Measurements from ENCODE around the gene CTBP1. TPM values are rescaled to one million over a fixed set of nuclear protein-coding genes. Genes with fewer than 3 reads are reported as not detected.

The CTBP1 gene
- total RNA-seq, 1 experiment from 2014 or later = 223 TPM

DNA sequence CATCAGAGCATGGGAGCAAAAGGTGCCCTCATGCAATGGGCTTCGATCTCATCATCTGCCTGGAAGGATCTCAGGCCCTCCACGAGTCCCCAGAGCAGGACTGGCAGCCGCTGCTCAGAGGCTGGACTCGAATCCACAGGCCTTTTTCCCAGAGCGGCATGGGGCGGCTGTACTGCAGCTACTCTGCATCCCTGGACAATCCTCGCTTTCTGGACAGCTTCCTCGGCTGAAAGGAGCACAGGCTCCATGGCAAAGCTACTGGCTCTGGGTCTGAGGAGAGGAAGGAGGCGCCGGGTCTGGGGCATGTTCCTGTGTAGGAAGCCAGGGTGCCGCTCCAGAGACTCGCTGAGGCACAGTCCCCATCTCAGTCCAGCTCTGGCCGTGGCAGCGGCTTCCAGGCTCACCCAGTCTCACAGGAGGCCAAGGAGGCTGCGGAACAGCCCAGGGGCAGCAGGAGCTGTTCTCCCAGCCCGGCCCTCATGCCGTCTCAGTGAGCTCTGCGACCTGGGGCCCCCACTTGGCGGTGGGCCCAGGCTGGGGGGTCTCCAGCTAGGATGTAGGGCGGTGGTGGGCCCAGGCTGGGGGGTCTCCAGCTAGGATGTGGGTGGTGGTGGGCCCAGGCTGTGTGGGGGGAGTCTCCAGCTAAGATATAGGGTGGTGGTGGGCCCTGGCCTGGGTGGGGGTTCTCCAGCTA lies 73.8 kb downstream of the CTBP1 start:
- peaks cover 5% of the 10 kb centered on the region; the same call in 1 of the 2 replicates for H3K4me1 ChIP-seq (ENCODE audit: insufficient read depth, low read length)
- H3K79me2 ChIP-seq (ENCODE audit: low read length) = no peaks in the 10 kb centered on the region
- H3K9me3 ChIP-seq (ENCODE audit: low read length) = no peaks in the 10 kb centered on the region
- ATAC-seq (no peak), DNase-seq (no peak)
- no TSS peak for BruUV-seq (replicated peaks)
- no peaks in the 10 kb centered on the region for H3K36me3 ChIP-seq (ENCODE audit: low read depth, low read length)
- no peak overlapping the region for H3K27ac ChIP-seq (ENCODE audit: low read length)
- no peak overlapping the region for H3K4me2 ChIP-seq (ENCODE audit: low read length)
- H3K9ac ChIP-seq (ENCODE audit: low read length) = no peak overlapping the region
- no peak overlapping the region for H2AFZ ChIP-seq (ENCODE audit: low read length)
- no peaks in the 10 kb centered on the region for H4K20me1 ChIP-seq (ENCODE audit: low read length)
- peaks cover 15% of the 10 kb centered on the region for H3K27me3 ChIP-seq (ENCODE audit: low read length)
- TF ChIP-seq EZH2phosphoT487 (IDR thresholded peaks at IDR 0.05; ENCODE audit: borderline replicate concordance, low read length) = no peak
- no peak for TF ChIP-seq EZH2 (IDR thresholded peaks at IDR 0.05; ENCODE audit: low read length, unreplicated experiment)
- TF ChIP-seq, protein P1, sequence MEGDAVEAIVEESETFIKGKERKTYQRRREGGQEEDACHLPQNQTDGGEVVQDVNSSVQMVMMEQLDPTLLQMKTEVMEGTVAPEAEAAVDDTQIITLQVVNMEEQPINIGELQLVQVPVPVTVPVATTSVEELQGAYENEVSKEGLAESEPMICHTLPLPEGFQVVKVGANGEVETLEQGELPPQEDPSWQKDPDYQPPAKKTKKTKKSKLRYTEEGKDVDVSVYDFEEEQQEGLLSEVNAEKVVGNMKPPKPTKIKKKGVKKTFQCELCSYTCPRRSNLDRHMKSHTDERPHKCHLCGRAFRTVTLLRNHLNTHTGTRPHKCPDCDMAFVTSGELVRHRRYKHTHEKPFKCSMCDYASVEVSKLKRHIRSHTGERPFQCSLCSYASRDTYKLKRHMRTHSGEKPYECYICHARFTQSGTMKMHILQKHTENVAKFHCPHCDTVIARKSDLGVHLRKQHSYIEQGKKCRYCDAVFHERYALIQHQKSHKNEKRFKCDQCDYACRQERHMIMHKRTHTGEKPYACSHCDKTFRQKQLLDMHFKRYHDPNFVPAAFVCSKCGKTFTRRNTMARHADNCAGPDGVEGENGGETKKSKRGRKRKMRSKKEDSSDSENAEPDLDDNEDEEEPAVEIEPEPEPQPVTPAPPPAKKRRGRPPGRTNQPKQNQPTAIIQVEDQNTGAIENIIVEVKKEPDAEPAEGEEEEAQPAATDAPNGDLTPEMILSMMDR (conservative IDR thresholded peaks at IDR 0.05; ENCODE audit: low read depth, low read length) = no peak
- intact Hi-C loops (cut with micrococcal nuclease) = no loop called here
- CTCF ChIA-PET = no interaction called here
- H3K9me2 ChIP-seq (replicated peaks; ENCODE audit: low read length) = no peaks in the 10 kb centered on the region
- H3F3A ChIP-seq (ENCODE audit: low read length, unreplicated experiment) = no peaks in the 10 kb centered on the region
- no peak overlapping the region for H3K4me3 ChIP-seq (ENCODE audit: low read length)
- POLR2A ChIA-PET (ENCODE audit: unreplicated experiment) = no interaction called here

DNA sequence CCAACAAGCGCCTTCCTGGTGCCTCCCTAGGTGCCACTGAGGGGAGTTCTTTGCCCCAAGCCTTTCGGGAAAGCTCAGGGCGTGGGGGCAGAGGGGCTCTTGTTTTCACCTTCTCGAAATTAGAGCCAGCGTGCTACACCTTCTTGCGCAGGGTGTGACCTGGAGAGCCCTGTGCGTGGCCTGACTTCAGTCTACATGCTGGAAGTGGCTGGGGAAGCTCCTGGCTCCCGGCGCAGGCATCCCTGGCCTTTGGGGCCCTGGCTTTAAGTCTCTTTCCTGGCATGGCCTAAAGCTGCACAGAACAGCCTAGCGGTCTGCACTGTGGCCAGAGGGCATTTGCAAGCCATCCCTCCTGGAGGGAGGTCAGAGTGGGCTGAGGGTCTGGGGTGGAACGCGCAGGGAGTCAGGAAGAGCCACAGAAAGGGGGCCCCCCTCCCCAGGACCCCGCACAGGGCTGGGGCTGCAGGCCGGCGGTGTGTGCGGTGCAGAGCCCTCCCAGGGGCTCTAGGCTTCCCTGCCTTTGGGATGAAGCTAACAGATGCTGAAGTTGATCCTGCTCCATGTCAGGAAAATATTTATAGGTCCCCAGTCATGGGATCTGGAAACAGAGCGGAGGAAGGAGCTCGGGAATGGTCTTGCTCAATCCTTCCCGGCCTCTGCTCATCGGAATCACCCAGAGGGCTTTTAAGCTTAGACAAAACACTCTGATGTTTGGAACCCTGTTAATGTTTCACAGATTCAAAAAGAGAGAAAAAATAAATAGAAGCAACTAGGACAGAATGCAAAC lies 75.8 kb downstream of the CTBP1 start:
- Histone ChIP-seq H3K27ac (ENCODE audit: low read length) (no peak overlapping the region), H2AFZ (ENCODE audit: low read length) (no peak overlapping the region), H3K79me2 (ENCODE audit: low read length) (no peaks in the 10 kb centered on the region), H3F3A (ENCODE audit: low read length, unreplicated experiment) (no peaks in the 10 kb centered on the region), H3K9me3 (ENCODE audit: low read length) (no peaks in the 10 kb centered on the region), H3K27me3 (ENCODE audit: low read length) (peaks cover 15% of the 10 kb centered on the region), H3K4me1 (ENCODE audit: insufficient read depth, low read length) (peaks cover 5% of the 10 kb centered on the region; the same call in 1 of the 2 replicates), H3K9ac (ENCODE audit: low read length) (no peak overlapping the region), H3K4me2 (ENCODE audit: low read length) (no peak overlapping the region), H3K9me2 (replicated peaks; ENCODE audit: low read length) (no peaks in the 10 kb centered on the region), H3K4me3 (ENCODE audit: low read length) (no peak overlapping the region), H3K36me3 (ENCODE audit: low read depth, low read length) (no peaks in the 10 kb centered on the region), H4K20me1 (ENCODE audit: low read length) (no peaks in the 10 kb centered on the region)
- intact Hi-C loops (cut with micrococcal nuclease) = no loop called here
- TF ChIP-seq EZH2 (IDR thresholded peaks at IDR 0.05; ENCODE audit: low read length, unreplicated experiment) (no peak), EZH2phosphoT487 (IDR thresholded peaks at IDR 0.05; ENCODE audit: borderline replicate concordance, low read length) (no peak)
- TF ChIP-seq, protein P1 (conservative IDR thresholded peaks at IDR 0.05; ENCODE audit: low read depth, low read length) = no peak
- DNase-seq (no peak), ATAC-seq (no peak)
- POLR2A ChIA-PET (ENCODE audit: unreplicated experiment) = no interaction called here
- BruUV-seq (replicated peaks) = no TSS peak
- CTCF ChIA-PET = no interaction called here

Data from PC-3 (cell line).